Heart right ventricle (tissue), 16 donors: ENCODE measurements around the gene SCTR. TPM values are rescaled to one million over a fixed set of nuclear protein-coding genes. Genes with fewer than 3 reads are reported as not detected.
A peak's percentile ranks its signal among the peaks of the same experiment; 100 is the strongest.

Source experiments
- ATAC-seq, 8 donors: fragments of 200-7000 bp; cut with Tn5 transposase; one replicate each; pipeline ENCODE4 v1.9.1; 2020; ENCODE audit warnings: mild to moderate bottlenecking in 8 of 8, moderate library complexity in 8 of 8, moderate number of reproducible peaks in 1 of 8
- DNase-seq, 2 donors: peaks; one replicate each; pipeline ENCODE4 v3.0.0-alpha.2; 2020
- H3K27ac ChIP-seq, 10 donors: fragments of 200-600 bp; sonication (generic) in 2 of 10; one replicate each; pipeline versions ENCODE4 v1.5.0 to v1.8.0; 2020 to 2022; ENCODE audit warnings: mild to moderate bottlenecking in 3 of 10
- H3K27me3 ChIP-seq, 7 donors: fragments of 200-600 bp; one replicate each; pipeline ENCODE4 v1.8.0; 2021 to 2022; ENCODE audit warnings: mild to moderate bottlenecking in 2 of 7
- H3K36me3 ChIP-seq, 9 donors: fragments of 200-600 bp; sonication (generic) in 1 of 9; one replicate each; pipeline versions ENCODE4 v1.5.0 to v1.8.0; 2020 to 2022; ENCODE audit warnings: mild to moderate bottlenecking in 2 of 9
- H3K4me1 ChIP-seq, 9 donors: fragments of 200-600 bp; sonication (generic) in 1 of 9; one replicate each; pipeline versions ENCODE4 v1.5.0 to v1.8.0; 2020 to 2022; ENCODE audit warnings: mild to moderate bottlenecking in 4 of 9
- H3K4me3 ChIP-seq, 10 donors: fragments of 200-600 bp; sonication (generic) in 2 of 10; one replicate each; pipeline versions ENCODE4 v1.5.0 to v1.8.0; 2020 to 2022; ENCODE audit warnings: mild to moderate bottlenecking in 7 of 10, moderate library complexity in 2 of 10
- H3K9me3 ChIP-seq, 11 donors: fragments of 200-600 bp in 10 of 11; sonication (generic) in 2 of 11; one replicate each; pipeline versions ENCODE4 v1.5.0 to v1.8.0; 2013 to 2022; ENCODE audit warnings: mild to moderate bottlenecking in 2 of 11, control low read depth in 1 of 11, moderate library complexity in 1 of 11
- CTCF ChIP-seq, 9 donors: fragments of 200-600 bp; sonication (generic) in 2 of 9; IDR thresholded peaks; one replicate each; pipeline versions ENCODE4 v1.5.0 to v1.8.0; 2021 to 2022; ENCODE audit warnings: antibody characterized with exemption in 9 of 9, mild to moderate bottlenecking in 5 of 9, moderate library complexity in 1 of 9
- WGBS, 2 donors: extraction: QIAGEN DNeasy Blood & Tissue Kit; methylation state at CpG; one replicate each; pipeline ENCODE4 v1.1.7; 2013; ENCODE audit warnings: inconsistent platforms in 1 of 2; 5-methylcytosine and 5-hydroxymethylcytosine counted together
- intact Hi-C, 10 donors: fragments of 100-400 bp; cut with DNase I; formaldehyde crosslinking; loops; one replicate each; pipeline versions ENCODE4 v1.11.1 to v1.14.2; 2022
- polyA plus RNA-seq, 2 donors: library from polyadenylated mRNA; stranded (reverse); fragments of 200-250 nt; gene quantifications; one replicate each; pipeline ENCODE4 v1.2.3, GENCODE V29; 2013
- total RNA-seq, 10 donors: library from RNA; stranded (reverse); fragmentation: NEBNext Ultra II Directional in 3 of 10; extraction: Animal tissue kit (Norgen Biotek cat#: 25700) in 3 of 10; gene quantifications; one replicate each; pipeline versions ENCODE4 v1.2.1 to v1.2.4, GENCODE V29; 2021 to 2023
- donor health status: Arrhythmogenic right ventricular cardiomyopathy.
- donor health status: ischemic (EF 13 %, LVEDD 7.1; RV severe dilation, severe dysfunction).
- donor health status: healthy with polysubstance abuse.
- donor health status: DM: no; HTN: yes; CAD: no.
- donor health status: DM: no; HTN: no; CAD: no.
- donor health status: ischemic (EF 25% LVEDD 6.9; RV normal size, moderate dysfunction).
- donor health status: ischemic (EF 25% LVEDD 5.7; RV mildly dilated, moderate dysfunction).
- donor health status: healthy.
- donor health status: DM: yes; HTN: yes; CAD: no.
- donor health status: Ischemic cardiomyopathy.
- donor health status: ischemic (EF 35%, LVEDD 5.7; RV mildly dilated, moderate dysfunction).
- donor health status: nonischemic (EF 11% LVEDD 7.7; RV severe dilation, severe dysfunction).
- donor health status: DM: yes; HTN: yes; CAD: no.
- donor health status: PGD.
- donor health status: ischemic (EF 29% LVEDD 5.4; RV normal size, mild dysfunction).
- donor health status: nonischemic (EF 23%, LVEDD 6.1; RV moderate dilation, normal function).

SCTR gene
- total and polyA plus RNA-seq, 12 donors, result 0.10 to 1.4 (median 0.57) TPM; not detected in 2

GRCh38 chr2:119430023-119430498, 94.2 kb downstream of the SCTR start:
- Histone ChIP-seq H3K27me3 (peaks cover 0 to 35% (median 0%) of the 10 kb centered on the region in 7 donors), H3K4me1 (peaks cover 4 to 50% (median 20%) of the 10 kb centered on the region in 9 donors), H3K4me3 (no peak overlapping the region), H3K9me3 (no peaks in the 10 kb centered on the region), H3K36me3 (no peaks in the 10 kb centered on the region), H3K27ac (peak overlapping the region in 2 of 10 donors; percentile 46 to 73)
- intact Hi-C loops, result no loop called here
- WGBS, 2 donors, result 93 to 96% methylated on average over 5 of the region's 5 CpGs
- DNase-seq (no peak), ATAC-seq (no peak)
- TF ChIP-seq CTCF (IDR thresholded peaks at IDR 0.05), result no peak

- Histone ChIP-seq H3K4me1 (peaks cover 4 to 50% (median 20%) of the 10 kb centered on the region in 9 donors), H3K27ac (peak overlapping the region in 4 of 10 donors; percentile 22 to 73 (median 42)), H3K36me3 (no peaks in the 10 kb centered on the region), H3K27me3 (peaks cover 0 to 35% (median 0%) of the 10 kb centered on the region in 7 donors), H3K9me3 (no peaks in the 10 kb centered on the region), H3K4me3 (no peak overlapping the region)
- 83% methylated on average over 10 of the region's 10 CpGs for WGBS, 2 donors
- intact Hi-C loops, result no loop called here
- ATAC-seq, result peak in 5 of 8 donors; percentile 3 to 46 (median 28)
- TF ChIP-seq CTCF (IDR thresholded peaks at IDR 0.05), result no peak
- DNase-seq, result no peak
Measured at GRCh38 chr2:119429225-119429981, 94.9 kb downstream of the SCTR start.

GRCh38 chr2:119428488-119429224, 95.6 kb downstream of the SCTR start:
- ATAC-seq, result peak in 5 of 8 donors; percentile 19 to 38 (median 25)
- Histone ChIP-seq H3K36me3 (no peaks in the 10 kb centered on the region), H3K4me1 (peaks cover 4 to 50% (median 20%) of the 10 kb centered on the region in 9 donors), H3K27ac (peak overlapping the region in 3 of 10 donors; percentile 22 to 73 (median 37)), H3K9me3 (no peaks in the 10 kb centered on the region), H3K27me3 (peaks cover 0 to 35% (median 0%) of the 10 kb centered on the region in 7 donors), H3K4me3 (no peak overlapping the region)
- 86 to 90% methylated on average over 7 of the region's 7 CpGs for WGBS, 2 donors
- intact Hi-C loops, result no loop called here
- no peak for DNase-seq
- TF ChIP-seq CTCF (IDR thresholded peaks at IDR 0.05), result no peak

GRCh38 chr2:119427756-119428155, 96.5 kb downstream of the SCTR start:
- Histone ChIP-seq H3K27ac (no peak overlapping the region), H3K9me3 (no peaks in the 10 kb centered on the region), H3K4me1 (peaks cover 4 to 46% (median 20%) of the 10 kb centered on the region in 9 donors), H3K4me3 (no peak overlapping the region), H3K36me3 (no peaks in the 10 kb centered on the region), H3K27me3 (peaks cover 0 to 29% (median 0%) of the 10 kb centered on the region in 7 donors)
- TF ChIP-seq CTCF (IDR thresholded peaks at IDR 0.05), result no peak
- intact Hi-C loops, result no loop called here
- 89 to 90% methylated on average over 3 of the region's 3 CpGs for WGBS, 2 donors
- ATAC-seq (no peak), DNase-seq (no peak)
